ENCODE data around the gene CTU2.

DNA sequence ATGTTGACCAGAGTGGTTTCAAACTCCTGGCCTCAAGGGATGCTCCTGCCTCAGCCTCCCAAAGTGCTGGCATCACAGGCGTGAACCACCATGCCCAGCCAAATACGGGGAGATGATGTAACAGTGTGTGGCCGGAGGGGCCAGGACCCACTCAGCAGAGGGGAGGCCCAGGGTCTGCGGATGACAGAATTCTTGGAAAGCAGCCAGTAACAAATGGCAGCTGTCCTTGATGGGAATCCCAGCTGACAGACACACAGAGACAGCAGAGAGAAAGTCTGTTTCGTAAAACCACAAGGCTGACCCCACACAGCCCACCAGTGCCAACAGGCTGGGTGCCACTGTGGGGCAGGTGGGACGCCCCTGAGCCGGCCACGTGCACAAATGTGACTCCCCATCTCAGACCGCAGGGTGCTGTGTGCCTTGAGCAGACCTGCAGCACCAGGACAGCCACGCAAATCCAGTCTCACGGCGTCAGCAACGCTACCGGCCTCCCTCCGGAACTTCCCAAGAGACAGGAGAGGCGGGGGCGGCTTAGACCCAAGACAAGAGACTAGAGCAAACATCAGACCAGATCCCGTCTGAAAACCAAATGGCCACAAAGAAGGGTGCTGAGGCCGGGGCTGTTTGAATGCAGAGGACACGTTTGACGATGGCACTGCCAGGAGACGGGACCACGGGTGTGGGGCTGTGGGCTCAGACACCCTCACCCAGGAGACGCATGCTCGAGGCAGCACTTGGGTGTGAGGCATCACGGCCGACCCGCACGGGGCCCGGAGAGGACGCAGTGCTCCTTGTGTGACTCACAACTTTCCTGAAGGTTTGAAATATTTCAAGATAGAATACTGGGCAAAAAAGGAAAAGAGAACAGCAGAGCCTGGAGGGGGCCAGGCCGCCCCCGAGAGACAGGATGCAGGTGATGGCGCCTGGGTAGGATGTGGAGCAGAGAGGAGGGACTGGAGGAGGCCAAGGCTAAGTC, 24.6 kb downstream of the CTU2 start:
- no peak for TF ChIP-seq SP1 (IDR thresholded peaks at IDR 0.05; ENCODE audit: low read depth, low read length)
- no peak for TF ChIP-seq POLR2AphosphoS5 (IDR thresholded peaks at IDR 0.05; ENCODE audit: low read depth, low read length)
- TF ChIP-seq, protein P1, sequence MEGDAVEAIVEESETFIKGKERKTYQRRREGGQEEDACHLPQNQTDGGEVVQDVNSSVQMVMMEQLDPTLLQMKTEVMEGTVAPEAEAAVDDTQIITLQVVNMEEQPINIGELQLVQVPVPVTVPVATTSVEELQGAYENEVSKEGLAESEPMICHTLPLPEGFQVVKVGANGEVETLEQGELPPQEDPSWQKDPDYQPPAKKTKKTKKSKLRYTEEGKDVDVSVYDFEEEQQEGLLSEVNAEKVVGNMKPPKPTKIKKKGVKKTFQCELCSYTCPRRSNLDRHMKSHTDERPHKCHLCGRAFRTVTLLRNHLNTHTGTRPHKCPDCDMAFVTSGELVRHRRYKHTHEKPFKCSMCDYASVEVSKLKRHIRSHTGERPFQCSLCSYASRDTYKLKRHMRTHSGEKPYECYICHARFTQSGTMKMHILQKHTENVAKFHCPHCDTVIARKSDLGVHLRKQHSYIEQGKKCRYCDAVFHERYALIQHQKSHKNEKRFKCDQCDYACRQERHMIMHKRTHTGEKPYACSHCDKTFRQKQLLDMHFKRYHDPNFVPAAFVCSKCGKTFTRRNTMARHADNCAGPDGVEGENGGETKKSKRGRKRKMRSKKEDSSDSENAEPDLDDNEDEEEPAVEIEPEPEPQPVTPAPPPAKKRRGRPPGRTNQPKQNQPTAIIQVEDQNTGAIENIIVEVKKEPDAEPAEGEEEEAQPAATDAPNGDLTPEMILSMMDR (IDR thresholded peaks at IDR 0.05; ENCODE audit: control extremely low read depth in 1 of 3, insufficient read depth in 1 of 3, low read depth in 1 of 3, low read length in 3 of 3) = no peak
- TF ChIP-seq YY1 (IDR thresholded peaks at IDR 0.05; ENCODE audit: low read depth, low read length) = no peak
- TF ChIP-seq GABPA (IDR thresholded peaks at IDR 0.05; ENCODE audit: borderline replicate concordance, insufficient read depth, low read length) = no peak
- TF ChIP-seq, protein P2, sequence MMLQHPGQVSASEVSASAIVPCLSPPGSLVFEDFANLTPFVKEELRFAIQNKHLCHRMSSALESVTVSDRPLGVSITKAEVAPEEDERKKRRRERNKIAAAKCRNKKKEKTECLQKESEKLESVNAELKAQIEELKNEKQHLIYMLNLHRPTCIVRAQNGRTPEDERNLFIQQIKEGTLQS (IDR thresholded peaks at IDR 0.05; ENCODE audit: insufficient read depth, low read depth, low read length) = no peak
- no peak for TF ChIP-seq RFX5 (IDR thresholded peaks at IDR 0.05; ENCODE audit: borderline replicate concordance, low read depth, low read length)
- no peak for TF ChIP-seq EZH2 (IDR thresholded peaks at IDR 0.05; ENCODE audit: low read depth, low read length, severe bottlenecking)
- TF ChIP-seq POLR2A (IDR thresholded peaks at IDR 0.05; ENCODE audit: control extremely low read depth in 1 of 2, low read depth in 2 of 2, low read length in 2 of 2) = no peak
- TF ChIP-seq EP300 (IDR thresholded peaks at IDR 0.05; ENCODE audit: borderline replicate concordance in 1 of 2, low read depth in 2 of 2, low read length in 2 of 2) = no peak

Measured in H1 (cell line).